Endothelial cell of umbilical vein (primary cell): Measurements from ENCODE around the gene IRF1. TPM values are rescaled to one million over a fixed set of nuclear protein-coding genes. Genes with fewer than 3 reads are reported as not detected.

ENCODE experiments used
- BruUV-seq: library from RNA; stranded (reverse); fragments of 400-500 nt; replicated peaks from 2 replicates; lab custom pipeline; 2021; lab: Mats Ljungman, UMichigan
- CTCF ChIA-PET: fragments of 300-600, 350-600 bp; sonication (Branson Sonifier 250); formaldehyde crosslinking; loops from one replicate; lab custom pipeline; 2021; ENCODE audit warnings: antibody characterized with exemption, inconsistent platforms; lab: Charles Lee
- POLR2A ChIA-PET: fragments of 300-600, 350-600 bp; sonication (Branson Sonifier 250); formaldehyde crosslinking; loops from one replicate; lab custom pipeline; 2021; ENCODE audit warnings: antibody characterized with exemption, inconsistent platforms; lab: Charles Lee
- DNase-seq: peaks from one replicate; pipeline ENCODE4 v3.0.0-alpha.2; 2011; ENCODE audit warnings: low read depth, low spot score
- FAIRE-seq: peaks from 2 replicates; lab custom pipeline; 2011; peaks lifted over from hg19 to GRCh38; lab: Jason Lieb, UNC
- H2AFZ ChIP-seq: 2 replicates; pipeline ENCODE4 v1.6.0; 2012; ENCODE audit warnings: low read depth, low read length, control low read depth, inconsistent platforms
- H3K27ac ChIP-seq: 2 replicates; pipeline ENCODE4 v1.5.1; 2011; ENCODE audit warnings: low read depth, mild to moderate bottlenecking, control low read depth, low read length, moderate library complexity; ENCODE audit not compliant: insufficient read depth
- H3K27me3 ChIP-seq, 2 experiments: 2 replicates each; pipeline versions ENCODE4 v1.6.0 to v1.6.1; 2011; ENCODE audit warnings: low read length in 2 of 2, mixed read lengths in 1 of 2; ENCODE audit not compliant: control insufficient read depth in 2 of 2, insufficient read depth in 2 of 2
- H3K36me3 ChIP-seq, 2 experiments: 2 replicates in 1 of 2; 3 replicates in 1 of 2; pipeline ENCODE4 v1.5.1; 2011; ENCODE audit warnings: low read length in 2 of 2, mild to moderate bottlenecking in 1 of 2, moderate library complexity in 1 of 2; ENCODE audit not compliant: control insufficient read depth in 2 of 2, insufficient read depth in 2 of 2; ENCODE audit errors: extremely low read depth in 1 of 2
- H3K4me1 ChIP-seq: 3 replicates; pipeline ENCODE4 v1.5.1; 2011; ENCODE audit warnings: mild to moderate bottlenecking, low read length; ENCODE audit not compliant: control insufficient read depth, insufficient read depth; ENCODE audit errors: extremely low read depth
- H3K4me2 ChIP-seq: 2 replicates; pipeline ENCODE4 v1.6.1; 2011; ENCODE audit warnings: low read length, control low read depth, mixed read lengths; ENCODE audit not compliant: insufficient read depth
- H3K4me3 ChIP-seq, 3 experiments: fragments of 200-600 bp in 1 of 3; sonication (generic), shearing (Covaris generic) in 1 of 3; replicated peaks in 1 of 3; 2 replicates each; pipeline ENCODE4 v1.5.1; 2011 to 2016; ENCODE audit warnings: control low read depth in 3 of 3, low read length in 3 of 3, mild to moderate bottlenecking in 2 of 3, inconsistent platforms in 1 of 3, low read depth in 1 of 3, moderate library complexity in 1 of 3; ENCODE audit not compliant: insufficient read depth in 1 of 3
- H3K79me2 ChIP-seq: 2 replicates; pipeline ENCODE4 v1.6.0; 2012; ENCODE audit warnings: low read length, inconsistent platforms; ENCODE audit not compliant: control insufficient read depth, insufficient read depth
- H3K9ac ChIP-seq: replicated peaks from 2 replicates; pipeline ENCODE3; 2011; ENCODE audit warnings: low read length, control low read depth; ENCODE audit not compliant: insufficient read depth; ENCODE audit errors: extremely low read depth
- H3K9me1 ChIP-seq: replicated peaks from 3 replicates; pipeline ENCODE4 v1.6.0; 2011; ENCODE audit warnings: mild to moderate bottlenecking, low read length; ENCODE audit not compliant: control insufficient read depth, insufficient read depth; ENCODE audit errors: extremely low read depth
- H3K9me3 ChIP-seq: replicated peaks from 2 replicates; pipeline ENCODE4 v1.5.1; 2012; ENCODE audit warnings: low read length, inconsistent platforms; ENCODE audit not compliant: control insufficient read depth, insufficient read depth
- H4K20me1 ChIP-seq: replicated peaks from 2 replicates; pipeline ENCODE3; 2011; ENCODE audit warnings: mild to moderate bottlenecking, low read length; ENCODE audit not compliant: control insufficient read depth, insufficient read depth; ENCODE audit errors: extremely low read depth
- EZH2 ChIP-seq: IDR thresholded peaks from 2 replicates; pipeline ENCODE4 v1.6.1; 2012; ENCODE audit warnings: borderline replicate concordance, low read depth, mild to moderate bottlenecking, moderate library complexity, low read length, inconsistent platforms; ENCODE audit not compliant: severe bottlenecking
- FOS ChIP-seq: IDR thresholded peaks from 2 replicates; pipeline ENCODE4 v1.6.1; 2011; ENCODE audit warnings: mild to moderate bottlenecking, low read length, moderate library complexity, borderline replicate concordance; ENCODE audit not compliant: insufficient read depth
- GATA2 ChIP-seq: IDR thresholded peaks from 2 replicates; pipeline ENCODE4 v1.7.0; 2011; ENCODE audit warnings: low read depth, mild to moderate bottlenecking, moderate library complexity, mixed read lengths, low read length; ENCODE audit not compliant: insufficient read length, insufficient read depth
- JUN ChIP-seq: IDR thresholded peaks from 2 replicates; pipeline ENCODE4 v1.6.1; 2011; ENCODE audit warnings: borderline replicate concordance, low read depth; ENCODE audit not compliant: insufficient read length, insufficient read depth
- MYC ChIP-seq: IDR thresholded peaks from one replicate; pipeline ENCODE4 v1.6.1; 2011; ENCODE audit warnings: mild to moderate bottlenecking, low read depth, low read length
- POLR2A ChIP-seq: IDR thresholded peaks from 2 replicates; pipeline ENCODE4 v1.6.1; 2012; ENCODE audit warnings: low read depth, mild to moderate bottlenecking, control low read depth, low read length
- POLR2AphosphoS5 ChIP-seq: IDR thresholded peaks from 2 replicates; pipeline ENCODE4 v1.6.1; 2012; ENCODE audit warnings: low read depth, mild to moderate bottlenecking, control low read depth, low read length, moderate library complexity; ENCODE audit not compliant: insufficient read depth
- dilution Hi-C: fragments of 300-500 bp; cut with MboI; formaldehyde crosslinking; loops from one replicate; pipeline ENCODE4 v1.15.0; 2019; ENCODE audit warnings: low sequenced_read_pairs; ENCODE audit not compliant: extremely low pct_ligation_motif_present
- intact Hi-C: fragments of 100-400 bp; cut with micrococcal nuclease; formaldehyde crosslinking; loops from one replicate; pipeline ENCODE4 v1.10.0; 2022
- polyA plus RNA-seq, 4 experiments: library from polyadenylated mRNA; depleted of rRNA in 3 of 4; stranded (reverse) in 3 of 4; unstranded in 1 of 4; fragments of >200 nt; gene quantifications; 2 replicates each; pipeline versions ENCODE4 v1.2.1 to v1.2.3, GENCODE V29; 2011 to 2012; ENCODE audit warnings: missing spikeins in 1 of 4
- total RNA-seq: library from RNA; stranded (reverse); gene quantifications from 2 replicates; pipeline ENCODE4 v1.2.3, GENCODE V29; 2021
- TF ChIP-seq, protein P1 (sequence below), 2 donors: IDR thresholded peaks; 1 replicate in 1 of 2; 2 replicates in 1 of 2; pipeline ENCODE4 v1.5.1; 2011; ENCODE audit warnings: low read length in 2 of 2, mild to moderate bottlenecking in 2 of 2, moderate library complexity in 2 of 2, control low read depth in 1 of 2, inconsistent platforms in 1 of 2, low read depth in 1 of 2; ENCODE audit not compliant: insufficient read depth in 1 of 2; ENCODE audit errors: extremely low read depth in 1 of 2
- TF ChIP-seq, protein P2 (sequence below): IDR thresholded peaks from 2 replicates; pipeline ENCODE4 v1.6.1; 2011; ENCODE audit not compliant: insufficient read depth, insufficient read length

The IRF1 gene
- total and polyA plus RNA-seq, 2 donors (not counting 3 experiments of a cell fraction or from before 2014, with no cell fraction given) = 12.3 to 28.0 TPM

DNA sequence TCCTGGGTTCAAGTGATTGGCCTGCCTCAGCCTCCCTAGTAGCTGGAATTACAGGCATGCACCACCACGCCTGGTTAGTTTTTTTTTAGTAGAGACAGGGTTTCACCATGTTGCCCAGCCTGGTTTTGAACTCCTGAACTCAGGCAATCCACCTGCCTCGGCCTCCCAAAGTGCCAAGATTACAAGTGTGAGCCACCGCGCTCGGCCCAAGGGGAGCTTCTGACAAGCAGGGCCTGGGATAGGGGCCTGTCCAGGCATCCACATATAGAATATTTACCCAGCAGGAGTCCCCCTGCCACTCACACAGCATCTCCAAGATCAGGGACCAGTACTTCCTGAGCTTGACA lies 10.1 kb downstream of the IRF1 start:
- no peak overlapping the region for H3K4me3 ChIP-seq
- ChIA-PET POLR2A (interaction anchor here (4.2 kb wide), 1 partner anchor 10 kb away, joined by 20 read pairs; the partner anchor contains the start of gene IRF1), CTCF (interaction anchor here (0.8 to 3.7 kb wide), 7 partner anchors 9 to 60 kb away, joined by 3 to 33 read pairs (median 10); partner anchors contain the start of gene IRF1)
- H3K9me3 ChIP-seq = no peaks in the 10 kb centered on the region
- FAIRE-seq (no peak), DNase-seq (no peak)
- H3K4me1 ChIP-seq = no peaks in the 10 kb centered on the region
- no peaks in the 10 kb centered on the region for H3K79me2 ChIP-seq
- H3K4me2 ChIP-seq = no peak overlapping the region
- H3K9ac ChIP-seq = no peak overlapping the region
- no peaks in the 10 kb centered on the region for H3K9me1 ChIP-seq
- H3K27me3 ChIP-seq = no peaks in the 10 kb centered on the region
- no peak overlapping the region for H2AFZ ChIP-seq
- dilution Hi-C loops = no loop called here
- H3K36me3 ChIP-seq = peaks cover 6 to 19% of the 10 kb centered on the region in 2 experiments
- H3K27ac ChIP-seq = no peak overlapping the region
- TF ChIP-seq, protein P1, sequence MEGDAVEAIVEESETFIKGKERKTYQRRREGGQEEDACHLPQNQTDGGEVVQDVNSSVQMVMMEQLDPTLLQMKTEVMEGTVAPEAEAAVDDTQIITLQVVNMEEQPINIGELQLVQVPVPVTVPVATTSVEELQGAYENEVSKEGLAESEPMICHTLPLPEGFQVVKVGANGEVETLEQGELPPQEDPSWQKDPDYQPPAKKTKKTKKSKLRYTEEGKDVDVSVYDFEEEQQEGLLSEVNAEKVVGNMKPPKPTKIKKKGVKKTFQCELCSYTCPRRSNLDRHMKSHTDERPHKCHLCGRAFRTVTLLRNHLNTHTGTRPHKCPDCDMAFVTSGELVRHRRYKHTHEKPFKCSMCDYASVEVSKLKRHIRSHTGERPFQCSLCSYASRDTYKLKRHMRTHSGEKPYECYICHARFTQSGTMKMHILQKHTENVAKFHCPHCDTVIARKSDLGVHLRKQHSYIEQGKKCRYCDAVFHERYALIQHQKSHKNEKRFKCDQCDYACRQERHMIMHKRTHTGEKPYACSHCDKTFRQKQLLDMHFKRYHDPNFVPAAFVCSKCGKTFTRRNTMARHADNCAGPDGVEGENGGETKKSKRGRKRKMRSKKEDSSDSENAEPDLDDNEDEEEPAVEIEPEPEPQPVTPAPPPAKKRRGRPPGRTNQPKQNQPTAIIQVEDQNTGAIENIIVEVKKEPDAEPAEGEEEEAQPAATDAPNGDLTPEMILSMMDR (IDR thresholded peaks at IDR 0.05; ENCODE audit: extremely low read depth in 1 of 2, insufficient read depth in 1 of 2, low read depth in 1 of 2, low read length in 2 of 2) = no peak
- TF ChIP-seq JUN = no peak
- TF ChIP-seq MYC = no peak
- no peak for TF ChIP-seq EZH2
- TF ChIP-seq POLR2AphosphoS5 = no peak
- TF ChIP-seq, protein P2, sequence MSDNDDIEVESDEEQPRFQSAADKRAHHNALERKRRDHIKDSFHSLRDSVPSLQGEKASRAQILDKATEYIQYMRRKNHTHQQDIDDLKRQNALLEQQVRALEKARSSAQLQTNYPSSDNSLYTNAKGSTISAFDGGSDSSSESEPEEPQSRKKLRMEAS = no peak
- TF ChIP-seq FOS = no peak
- TF ChIP-seq GATA2 = no peak
- no peak for TF ChIP-seq POLR2A
- intact Hi-C loops = no loop called here
- no peaks in the 10 kb centered on the region for H4K20me1 ChIP-seq
- BruUV-seq = no TSS peak
